A549 (cell line): Measurements from ENCODE around the gene SVIL.

Experiments
- CBX2 ChIP-seq: fragments of 200-600 bp; sonication (generic); IDR thresholded peaks from 2 replicates; pipeline ENCODE4 v1.6.1; 2016; ENCODE audit warnings: low read depth, mild to moderate bottlenecking, borderline replicate concordance
- CEBPB ChIP-seq, 2 experiments: fragments of >200 bp in 1 of 2; sonication (Bioruptor Twin) in 1 of 2; formaldehyde crosslinking in 1 of 2; IDR thresholded peaks; 2 replicates each; pipeline ENCODE4 v1.6.1; 2012 to 2016
- CTCF ChIP-seq: fragments of >200 bp; sonication (Bioruptor Twin); formaldehyde crosslinking; IDR thresholded peaks from 3 replicates; pipeline ENCODE4 v1.5.1; 2016
- PHF8 ChIP-seq: fragments of 200-600 bp; sonication (generic); IDR thresholded peaks from 2 replicates; pipeline ENCODE4 v1.6.1; 2016; ENCODE audit warnings: low read depth, mild to moderate bottlenecking, antibody characterized with exemption, moderate library complexity, borderline replicate concordance
- USF2 ChIP-seq: fragments of 450-650 bp; IDR thresholded peaks from 2 replicates; pipeline ENCODE4 v1.6.1; 2014; ENCODE audit warnings: antibody characterized with exemption

GRCh38 chr10:29630205-29631048 lies 4.3 kb downstream of the SVIL start:
- TF ChIP-seq CTCF, result no peak
- no peak for TF ChIP-seq CEBPB (IDR thresholded peaks at IDR 0.05)
- no peak for TF ChIP-seq PHF8
- TF ChIP-seq USF2, result no peak
- TF ChIP-seq CBX2, result no peak
